ENCODE data around the gene FOXK2.
"Not testable (repeated sequence)": the region's sequence is repeated elsewhere in the genome, so short reads cannot be mapped to it uniquely, and the experiment has no call there.

FOXK2 gene

DNA sequence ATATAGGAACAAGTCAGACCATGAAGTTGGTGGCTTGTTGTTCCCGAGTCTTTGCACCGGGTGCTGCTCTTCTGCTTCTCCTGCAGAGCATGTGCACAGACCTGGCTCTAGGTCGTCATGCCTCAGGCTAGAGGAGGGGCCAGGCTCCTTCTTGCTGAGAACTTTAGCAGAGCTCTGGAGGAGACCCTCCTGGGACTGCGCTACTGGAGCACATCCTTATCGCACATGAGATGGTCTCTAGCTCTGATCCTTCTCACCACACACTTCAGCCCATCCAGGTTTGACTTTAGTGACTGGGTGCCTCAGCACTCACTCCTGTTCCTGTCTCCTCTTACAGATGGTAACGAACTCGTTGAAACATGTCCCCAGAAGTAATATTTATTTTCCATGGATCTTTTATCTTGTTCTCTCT is 14.9 kb downstream of the FOXK2 start:
- no peak for DNase-seq

DNA sequence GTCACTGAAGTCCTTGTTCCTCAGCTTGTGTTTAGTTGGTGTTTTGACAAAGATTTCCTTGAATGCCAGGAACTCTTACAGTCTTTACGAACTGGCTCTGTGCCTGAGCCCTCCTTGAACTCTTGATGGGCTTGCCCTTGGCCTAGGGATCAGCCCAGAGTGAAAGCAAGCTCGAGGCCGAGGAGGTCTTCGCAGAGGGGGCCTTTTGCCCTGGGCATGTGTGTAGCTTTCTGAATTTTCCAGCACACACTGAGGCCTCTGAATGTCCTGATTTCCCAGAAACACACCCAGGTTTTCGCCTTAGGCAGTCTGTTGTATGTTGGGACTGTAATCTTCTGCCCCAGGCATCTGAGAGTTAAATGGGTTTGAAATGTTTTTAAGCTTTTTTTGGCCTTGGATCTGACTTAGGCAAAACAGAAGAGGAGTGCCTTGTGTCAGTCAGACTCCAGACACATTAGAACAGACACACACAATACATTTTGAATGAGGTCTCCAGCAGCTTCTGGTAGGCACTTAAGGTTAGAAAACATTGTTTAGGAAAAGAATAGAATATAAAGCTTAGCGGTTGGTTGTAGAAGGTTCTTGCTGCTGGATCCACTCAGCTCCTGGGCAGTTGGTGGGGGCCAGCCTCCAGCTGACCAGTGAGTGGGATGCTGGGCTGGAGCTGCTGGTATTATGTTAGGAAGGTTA is 17.1 kb downstream of the FOXK2 start:
- DNase-seq: no peak

DNA sequence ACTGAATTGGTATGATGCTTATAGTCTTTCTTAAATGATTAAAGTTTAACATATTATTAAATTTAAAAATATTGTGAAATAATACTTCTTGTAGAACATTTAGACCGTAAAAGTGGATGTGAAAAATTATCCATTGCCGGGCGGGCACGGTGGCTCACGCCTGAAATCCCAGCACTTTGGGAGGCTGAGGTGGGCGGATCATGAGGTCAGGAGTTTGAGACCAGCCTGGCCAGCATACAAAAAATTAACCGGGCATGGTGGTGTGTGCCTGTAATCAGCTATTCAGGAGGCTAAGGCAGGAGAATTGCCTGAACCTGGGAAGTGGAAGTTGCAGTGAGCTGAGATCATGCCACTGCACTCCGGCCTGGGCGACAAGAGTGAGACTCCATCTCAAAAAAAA is 17.7 kb downstream of the FOXK2 start:
- not testable (repeated sequence) for DNase-seq

DNA sequence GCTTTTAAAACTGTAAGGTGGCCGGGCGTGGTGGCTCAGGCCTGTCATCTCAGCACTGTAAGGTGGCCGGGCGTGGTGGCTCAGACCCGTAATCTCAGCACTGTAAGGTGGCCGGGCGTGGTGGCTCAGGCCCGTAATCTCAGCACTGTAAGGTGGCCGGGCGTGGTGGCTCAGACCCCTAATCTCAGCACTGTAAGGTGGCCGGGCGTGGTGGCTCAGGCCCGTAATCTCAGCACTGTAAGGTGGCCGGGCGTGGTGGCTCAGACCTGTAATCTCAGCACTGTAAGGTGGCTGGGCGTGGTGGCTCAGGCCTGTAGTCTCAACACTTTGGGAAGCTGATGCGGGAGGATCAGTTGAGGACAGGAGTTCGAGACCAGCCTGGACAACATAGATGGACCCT is 19.5 kb downstream of the FOXK2 start:
- DNase-seq: not testable (repeated sequence)

DNA sequence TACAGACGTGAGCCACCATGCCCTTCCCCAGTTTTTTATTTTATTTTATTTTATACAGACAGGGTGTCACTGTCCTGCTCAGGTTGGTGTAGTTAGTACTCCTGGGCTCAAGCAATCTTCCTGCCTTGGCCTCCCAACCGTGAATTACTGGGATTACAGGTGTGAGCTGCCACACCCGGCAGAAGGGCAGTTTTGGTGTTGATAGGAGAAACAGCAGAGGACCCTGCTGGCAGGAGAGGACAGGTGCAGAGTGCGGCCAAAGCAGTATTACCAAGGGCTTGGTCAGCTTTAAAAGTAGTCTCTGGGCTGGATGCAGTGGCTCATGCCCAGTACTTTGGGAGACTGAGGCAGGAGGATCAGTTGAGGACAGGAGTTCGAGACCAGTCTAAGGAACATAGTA is 22.9 kb downstream of the FOXK2 start:
- DNase-seq: no peak

DNA sequence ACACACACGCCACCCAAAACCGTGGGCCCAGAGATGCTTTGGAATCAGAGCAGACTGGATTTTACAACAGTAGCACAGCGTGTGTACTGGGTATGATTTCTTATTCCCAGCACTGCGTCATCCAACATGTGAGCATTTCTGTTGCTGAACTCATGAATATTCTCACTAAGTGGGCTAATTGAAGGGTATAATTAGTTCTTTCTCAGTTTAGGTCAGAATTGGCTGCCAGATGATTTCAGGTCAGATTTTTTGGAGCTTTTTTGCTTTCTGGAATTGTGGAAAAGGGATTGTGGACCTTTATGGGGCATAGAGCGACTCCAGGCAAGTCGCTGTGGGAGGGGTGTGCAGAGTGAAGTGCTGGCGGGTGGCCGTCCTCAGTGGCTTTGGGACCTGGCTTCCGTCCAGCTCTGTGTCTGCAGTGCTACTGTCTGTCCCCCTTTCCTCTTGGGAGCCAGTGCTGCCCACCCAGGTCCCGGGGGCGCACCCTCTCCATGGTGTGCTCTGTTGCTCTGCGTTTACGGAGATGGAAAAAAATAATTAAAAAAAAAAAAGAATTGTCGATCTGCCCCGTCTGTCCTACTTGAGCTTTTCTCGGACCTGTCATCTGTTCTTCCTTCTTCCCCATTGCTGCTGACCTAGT is 25.0 kb downstream of the FOXK2 start:
- no peak for DNase-seq

DNA sequence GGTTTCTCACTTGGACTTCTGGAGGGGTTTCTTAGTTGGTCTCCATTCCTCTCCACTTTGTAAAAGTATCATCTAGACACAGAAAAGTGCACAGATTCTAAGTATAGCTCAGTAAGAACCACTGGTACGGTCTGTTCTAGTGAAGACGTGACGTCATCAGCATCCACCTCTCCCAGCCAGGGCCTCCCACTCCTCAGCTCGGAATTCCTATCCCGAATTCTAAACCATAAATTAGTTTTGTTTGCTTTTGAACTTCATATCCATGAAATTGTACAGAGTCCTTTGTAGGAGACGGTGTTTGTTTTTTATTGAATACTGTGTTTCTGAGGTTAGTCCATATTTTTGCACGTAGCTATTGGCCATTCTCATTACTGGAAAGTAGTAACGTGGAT is 25.5 kb downstream of the FOXK2 start:
- DNase-seq: no peak

DNA sequence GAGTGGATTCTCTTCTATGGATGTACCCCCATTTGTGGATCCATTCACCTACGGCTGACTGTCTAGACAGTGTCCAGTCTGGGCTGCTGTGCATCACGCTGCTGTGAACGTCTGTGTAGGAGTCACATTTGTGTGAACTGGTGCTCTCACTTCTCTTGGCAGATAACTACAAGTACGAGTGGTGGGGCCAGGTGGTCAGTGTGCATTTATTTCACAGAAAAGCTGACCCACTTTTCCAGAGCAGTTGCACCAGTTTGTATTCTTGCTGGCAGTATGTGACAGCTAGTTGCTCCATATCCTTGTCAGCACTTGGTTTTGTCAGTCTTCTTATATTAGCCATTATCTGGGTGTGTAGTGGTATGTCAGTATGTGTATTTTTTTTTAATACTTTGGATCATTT is 28.4 kb downstream of the FOXK2 start:
- DNase-seq: no peak

DNA sequence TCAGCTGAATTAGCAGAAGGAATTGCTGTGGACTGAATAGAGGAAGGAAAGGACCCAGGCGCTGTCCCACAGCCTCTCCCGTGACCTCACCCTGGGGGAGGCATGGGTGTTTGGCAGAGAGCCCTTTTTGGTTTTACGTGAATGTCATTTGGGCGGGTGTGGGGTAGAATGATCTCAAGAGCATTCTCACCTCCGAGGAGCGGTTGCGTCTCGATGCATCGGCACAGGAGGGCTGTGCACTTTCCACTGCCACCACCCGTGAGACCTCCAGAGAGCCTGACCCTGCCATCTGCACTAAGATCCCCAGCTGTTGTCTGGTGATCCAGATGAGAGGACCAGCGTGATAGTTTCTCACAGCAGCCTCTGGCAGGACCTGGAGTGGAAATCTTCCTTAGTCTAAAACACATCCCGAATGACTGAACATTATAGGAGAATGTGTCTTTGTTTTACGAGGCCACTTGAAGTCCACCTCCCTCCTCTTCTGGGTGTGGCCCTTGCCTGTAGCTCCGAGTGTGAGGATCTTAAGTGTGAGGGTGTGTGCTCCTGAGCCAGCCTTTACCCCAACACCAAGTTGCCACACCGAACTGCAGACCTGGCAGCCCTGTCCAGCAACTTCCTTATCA is 29.3 kb downstream of the FOXK2 start:
- no peak for DNase-seq

DNA sequence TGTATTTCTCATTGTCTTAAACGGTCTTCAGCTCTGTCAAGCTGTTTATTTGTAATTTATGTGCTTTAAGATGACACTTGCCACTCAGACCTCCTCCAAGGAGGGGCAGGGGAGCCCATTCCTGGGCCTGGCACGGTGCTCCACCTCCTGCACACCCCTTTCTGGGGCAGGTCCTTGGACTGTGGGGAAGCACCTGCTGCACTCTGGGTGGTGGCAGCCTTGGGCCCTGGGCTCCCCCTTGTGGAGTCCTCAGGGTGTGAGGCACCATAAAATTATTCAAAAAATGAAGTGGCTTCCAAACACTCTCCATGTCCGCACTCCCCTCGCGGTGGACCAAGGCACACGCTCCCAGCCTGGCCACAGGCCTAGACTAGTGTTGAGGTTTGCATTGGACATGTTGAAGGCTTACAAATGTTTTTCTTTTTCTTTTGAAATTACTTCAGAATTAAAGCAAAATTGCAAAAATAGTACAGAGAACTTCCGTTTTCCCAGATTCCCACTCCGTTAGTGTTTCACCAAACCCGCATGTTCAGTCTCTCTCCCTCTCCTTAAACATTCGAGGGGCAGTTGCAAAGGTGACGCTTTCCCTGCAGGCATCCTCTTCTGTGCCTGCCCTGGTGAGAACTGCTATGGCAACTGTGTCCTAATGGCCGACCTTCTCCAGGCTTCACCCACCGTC is 32.4 kb downstream of the FOXK2 start:
- DNase-seq: peak; percentile 76

DNA sequence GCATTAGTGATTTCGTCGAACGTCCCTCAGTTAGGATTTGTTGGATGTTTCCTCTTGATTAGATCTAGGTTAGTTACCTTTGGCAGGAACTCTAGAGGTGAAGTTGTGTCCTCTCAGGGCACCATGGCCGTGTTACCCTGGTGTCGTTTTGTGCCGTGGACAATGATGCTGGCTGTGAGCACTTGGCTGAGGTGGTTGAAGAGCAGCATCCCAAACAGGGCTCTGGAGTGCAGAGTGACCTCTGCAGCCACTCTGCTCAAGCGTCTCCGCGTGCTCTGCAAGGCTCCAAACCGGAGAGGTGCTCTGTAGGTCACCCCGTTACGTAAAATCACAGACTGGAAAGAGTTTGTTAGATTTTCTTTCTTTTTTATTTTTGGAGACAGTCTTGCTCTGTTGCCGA is 33.0 kb downstream of the FOXK2 start:
- DNase-seq: no peak

DNA sequence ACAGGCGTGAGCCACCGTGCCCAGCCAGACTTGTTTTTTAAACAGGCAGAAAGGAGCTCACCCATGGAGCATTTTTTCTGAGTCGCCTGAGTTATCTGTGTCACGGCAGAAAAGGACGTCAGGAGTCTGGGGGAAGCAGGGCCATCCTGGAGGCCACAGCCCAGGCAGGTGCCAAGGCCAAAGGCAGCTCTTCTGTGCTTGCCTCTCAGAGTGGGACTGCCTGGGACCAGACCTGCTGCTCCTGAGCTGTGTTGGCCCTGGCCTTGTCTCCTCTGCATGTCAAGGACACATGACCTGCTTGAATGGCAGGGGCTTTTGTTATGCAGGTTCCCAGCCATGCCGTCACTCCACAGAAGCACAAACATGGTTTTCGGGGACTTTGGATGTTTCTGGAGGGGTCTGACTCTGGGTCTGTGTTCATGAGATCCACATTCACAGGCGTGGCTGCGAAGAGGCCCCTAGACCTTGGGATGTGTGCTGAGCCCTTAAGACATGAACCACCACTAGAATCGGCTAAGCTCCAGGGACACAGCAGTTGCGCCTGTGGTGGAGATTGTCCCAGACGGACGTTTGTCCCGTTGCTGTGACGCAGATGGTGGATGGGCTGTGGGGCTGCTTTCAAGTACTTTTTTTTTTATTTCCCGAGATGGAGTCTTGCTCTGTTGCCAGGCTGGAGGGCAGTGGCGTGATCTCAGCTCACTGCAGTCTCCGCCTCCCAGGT is 33.8 kb downstream of the FOXK2 start:
- no peak for DNase-seq

DNA sequence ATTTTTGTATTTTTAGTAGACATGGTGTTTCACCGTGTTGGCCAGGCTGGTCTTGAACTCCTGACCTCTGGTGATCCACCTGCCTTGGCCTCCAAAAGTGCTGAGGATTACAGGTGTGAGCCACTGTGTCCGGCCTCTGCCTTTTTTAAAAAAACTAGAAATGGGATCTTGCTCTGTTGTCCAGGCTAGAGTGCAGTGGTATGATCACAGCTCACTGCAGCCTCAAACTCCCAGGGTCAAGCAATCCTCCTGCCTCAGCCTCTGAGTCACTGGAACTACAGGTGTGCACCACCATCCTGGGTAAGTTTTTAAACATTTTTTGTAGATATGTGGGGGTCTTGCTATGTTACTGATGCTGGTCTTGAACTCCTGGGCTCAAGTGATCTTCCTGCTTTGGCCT is 38.0 kb downstream of the FOXK2 start:
- DNase-seq: not testable (repeated sequence)

DNA sequence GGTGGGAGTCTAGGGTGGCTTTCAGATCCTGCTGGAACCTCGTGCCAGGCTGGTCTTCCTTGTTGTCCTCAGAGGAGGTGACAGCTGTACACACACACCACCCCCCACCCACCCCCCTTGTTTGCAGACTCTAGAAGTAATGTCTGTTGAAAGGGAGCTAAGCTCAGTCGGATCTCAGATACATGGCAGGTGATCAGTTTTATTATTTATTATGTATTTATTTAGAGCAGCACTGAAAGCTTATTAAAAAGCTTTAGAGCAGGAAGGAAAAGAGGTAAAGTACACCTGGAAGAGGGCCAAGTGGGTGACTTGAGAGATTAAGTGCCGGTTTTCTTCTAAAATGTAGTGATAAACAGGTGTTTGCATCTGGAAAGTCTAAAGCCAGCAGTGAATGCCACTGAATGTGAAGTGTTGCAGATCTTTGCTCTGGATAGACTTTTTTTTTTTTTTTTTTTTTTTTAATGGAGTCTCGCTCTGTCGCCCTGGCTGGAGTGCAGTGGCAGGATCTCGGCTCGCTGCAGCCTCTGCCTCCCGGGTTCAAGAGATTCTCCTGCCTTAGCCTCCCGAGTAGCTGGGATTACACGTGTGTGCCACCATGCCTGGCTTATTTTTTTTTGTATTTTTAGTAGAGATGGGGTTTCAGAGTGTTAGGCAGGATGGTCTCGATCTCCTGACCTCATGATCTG is 40.2 kb downstream of the FOXK2 start:
- DNase-seq: no peak

DNA sequence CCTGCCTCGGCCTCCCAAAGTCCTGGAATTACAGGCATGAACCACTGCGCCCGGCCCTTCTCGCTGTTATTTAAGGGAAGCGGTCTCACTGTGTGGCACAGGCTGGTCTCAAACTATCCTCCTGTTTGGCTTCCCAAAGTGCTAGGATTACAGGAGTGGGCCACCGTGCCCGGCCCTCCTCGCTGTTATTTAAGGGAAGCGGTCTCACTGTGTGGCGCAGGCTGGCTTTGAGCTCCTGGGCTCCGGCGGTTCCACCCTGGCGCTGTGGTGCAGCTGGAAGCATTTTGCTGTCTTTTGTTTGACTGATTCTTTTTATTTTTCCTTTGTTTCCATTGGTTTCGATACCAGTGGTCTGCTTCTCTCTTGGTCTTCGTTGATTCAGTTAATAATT is 40.7 kb downstream of the FOXK2 start:
- DNase-seq: no peak

DNA sequence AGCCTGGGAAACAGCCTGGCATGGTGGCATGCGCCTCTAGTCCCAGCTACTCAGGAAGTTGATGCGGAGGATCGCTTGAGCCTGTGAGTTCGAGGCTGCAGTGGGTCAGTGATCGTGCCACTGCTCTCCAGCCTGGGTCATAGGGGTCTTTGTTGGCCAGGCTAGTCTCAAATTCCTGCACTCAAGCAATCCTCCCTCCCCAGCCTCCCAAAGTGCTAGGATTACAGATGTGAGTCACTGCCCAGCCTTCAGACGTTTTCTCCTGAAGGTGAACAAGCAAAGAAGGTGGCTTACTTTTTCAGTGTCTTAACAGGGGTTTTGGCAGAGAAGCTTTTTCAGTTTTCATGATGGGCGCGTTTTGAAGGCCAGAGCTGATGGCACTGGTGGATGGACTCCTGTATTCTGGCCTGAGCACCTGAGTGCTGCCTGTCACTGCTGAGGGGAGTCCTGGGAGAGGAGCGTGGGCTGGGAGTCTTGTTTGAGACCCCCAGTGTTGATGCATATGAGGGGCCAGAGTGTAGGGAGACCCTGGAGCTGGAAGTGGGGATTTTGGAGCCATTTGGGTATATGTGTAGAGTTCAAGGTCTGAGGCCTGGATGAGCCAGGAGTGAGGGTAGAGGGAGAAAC is 41.4 kb downstream of the FOXK2 start:
- no peak for DNase-seq

DNA sequence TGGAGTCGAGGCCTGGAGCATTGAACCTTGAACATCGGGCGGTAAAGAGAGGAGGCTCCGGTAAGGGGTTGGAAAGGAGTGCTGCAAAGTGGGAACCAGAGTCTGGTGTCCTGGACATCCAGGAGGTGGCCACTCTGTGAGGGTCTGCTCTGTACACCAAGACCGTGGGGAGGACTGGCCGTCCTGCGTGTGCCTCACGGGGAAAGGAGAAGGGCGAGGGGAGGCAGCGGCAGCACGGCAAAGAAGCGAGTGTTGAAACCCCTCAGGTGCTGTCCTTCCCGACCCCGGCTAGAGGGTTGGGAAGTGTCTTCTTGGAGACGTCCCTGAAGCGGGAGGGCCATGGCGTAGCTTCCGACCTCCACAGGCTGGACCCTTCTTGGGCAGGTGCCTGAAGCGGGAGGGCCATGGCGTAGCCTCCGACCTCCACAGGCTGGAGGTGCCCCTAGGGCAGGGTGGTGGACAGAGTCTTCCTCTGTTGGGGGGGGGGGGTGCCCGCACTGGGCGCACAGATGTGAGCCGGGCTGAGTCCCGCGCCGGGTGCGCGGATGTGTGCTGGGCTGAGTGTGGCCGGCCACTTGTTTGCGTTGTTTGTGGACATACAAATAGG is 42.0 kb downstream of the FOXK2 start:
- no peak for DNase-seq

DNA sequence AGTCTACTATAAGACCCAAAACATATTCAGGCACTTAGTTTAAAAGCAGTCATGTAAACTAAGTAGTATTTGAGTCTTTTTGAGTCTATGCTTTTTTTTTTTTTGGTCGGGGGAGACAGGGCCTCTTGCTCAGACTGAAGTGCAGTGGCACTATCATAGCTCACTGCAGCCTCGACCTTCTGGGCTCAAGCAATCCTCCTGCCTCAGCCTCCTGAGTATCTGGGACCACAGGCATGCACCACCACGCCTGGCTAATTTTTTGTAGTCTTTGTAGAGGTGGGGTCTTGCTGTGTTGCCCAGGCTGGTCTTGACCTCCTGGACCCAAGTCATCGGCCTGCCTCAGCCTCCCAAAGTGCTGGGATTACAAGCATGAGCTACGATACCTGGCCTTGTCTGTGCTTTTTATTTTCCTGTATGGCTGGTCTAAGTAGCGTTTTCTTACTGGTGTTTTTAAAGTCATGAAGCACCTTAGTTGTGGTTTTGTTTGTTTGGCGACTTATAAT is 43.2 kb downstream of the FOXK2 start:
- not testable (repeated sequence) for DNase-seq

DNA sequence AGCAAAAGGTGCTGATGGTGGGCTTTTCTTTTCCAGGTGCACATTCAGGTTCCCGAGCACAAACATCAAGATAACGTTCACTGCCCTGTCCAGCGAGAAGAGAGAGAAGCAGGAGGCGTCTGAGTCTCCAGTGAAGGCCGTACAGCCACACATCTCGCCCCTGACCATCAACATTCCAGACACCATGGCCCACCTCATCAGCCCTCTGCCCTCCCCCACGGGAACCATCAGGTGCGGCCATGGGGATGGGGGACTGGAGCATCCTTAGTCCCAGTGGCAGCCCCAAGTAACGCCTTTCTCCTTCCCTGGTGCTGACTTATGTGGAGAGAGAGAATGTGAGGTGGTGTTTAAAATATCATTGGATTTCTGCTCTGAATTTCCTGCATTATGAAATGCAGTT is 43.8 kb downstream of the FOXK2 start:
- DNase-seq: no peak

DNA sequence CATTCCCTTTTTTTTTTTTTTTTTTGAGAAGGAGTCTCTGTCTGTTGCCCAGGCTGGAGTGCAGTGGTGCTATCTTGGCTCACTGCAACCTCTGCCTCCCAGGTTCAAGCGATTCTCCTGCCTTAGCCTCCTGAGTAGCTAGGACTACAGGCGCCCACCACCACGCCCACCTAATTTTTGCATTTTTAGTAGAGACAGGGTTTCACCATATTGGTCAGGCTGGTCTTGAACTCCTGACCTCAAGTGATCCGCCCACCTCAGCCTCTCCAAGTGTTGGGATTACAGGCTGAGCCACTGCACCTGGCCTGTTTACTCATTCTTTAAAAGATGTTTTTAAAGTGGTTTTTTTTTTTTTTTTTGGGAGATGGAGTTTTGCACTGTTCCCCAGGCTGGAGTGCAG is 44.2 kb downstream of the FOXK2 start:
- DNase-seq: not testable (repeated sequence)

DNA sequence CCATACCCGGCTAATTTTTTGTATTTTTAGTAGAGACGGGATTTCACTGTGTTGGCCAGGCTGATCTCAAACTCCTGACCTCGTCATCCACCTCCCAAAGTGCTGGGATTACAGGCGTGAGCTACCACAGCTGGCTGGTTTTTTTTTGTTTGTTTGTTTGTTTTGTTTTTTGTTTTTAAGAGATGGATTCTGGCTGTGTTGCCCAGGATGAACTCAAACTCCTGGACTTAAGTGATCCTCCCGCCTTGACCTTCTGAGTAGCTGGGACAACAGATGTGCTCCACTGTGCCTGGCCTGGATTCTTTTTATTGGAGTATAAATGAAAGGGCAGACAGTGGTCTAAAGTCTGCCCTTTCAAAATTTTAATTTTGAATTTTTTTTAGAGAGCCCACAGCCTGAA is 44.7 kb downstream of the FOXK2 start:
- no peak for DNase-seq

DNA sequence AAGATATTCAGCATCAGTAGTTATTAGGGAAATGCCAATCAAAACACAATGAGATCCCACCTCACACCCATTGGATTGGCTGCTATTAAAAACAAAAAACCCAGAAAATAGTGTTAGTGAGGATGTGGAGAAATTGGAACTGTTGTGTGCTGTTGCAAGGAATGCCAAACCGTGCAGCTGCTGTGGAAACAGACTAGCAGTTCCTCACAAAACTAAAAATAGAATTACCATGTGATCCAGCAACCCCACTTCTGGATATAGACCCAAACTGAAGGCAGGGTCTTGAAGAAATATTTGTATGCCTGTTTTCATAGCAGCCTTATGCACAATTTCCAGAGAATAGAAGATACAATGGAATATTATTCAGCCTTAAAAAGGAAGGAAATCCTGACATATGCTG is 46.0 kb downstream of the FOXK2 start:
- DNase-seq: no peak

Data from activated CD4-positive, alpha-beta T cell treated with anti-CD3 and anti-CD28 coated beads, Interleukin-2, amount 50 U/mL, for 16 hours (primary cell).